Motor neuron (in vitro differentiated cells): Measurements from ENCODE around the gene MIF. TPM values are rescaled to one million over a fixed set of nuclear protein-coding genes. Genes with fewer than 3 reads are reported as not detected.
"Not testable (repeated sequence)": the region's sequence is repeated elsewhere in the genome, so short reads cannot be mapped to it uniquely, and the experiment has no call there.

Source experiments
- ATAC-seq, 8 experiments: fragments of 200-7000 bp; cut with Tn5 transposase; replicated peaks in 6 of 8; 2 replicates each; pipeline ENCODE4 v1.8.0; 2021; ENCODE audit warnings: mild to moderate bottlenecking in 8 of 8, moderate library complexity in 8 of 8
- H3K27ac ChIP-seq, 2 donors: fragments of 250-450 bp; sonication (Bioruptor Pico); 2 replicates each; pipeline ENCODE4 v1.9.0; 2021; ENCODE audit warnings: antibody characterized with exemption in 2 of 2, mild to moderate bottlenecking in 2 of 2, moderate library complexity in 1 of 2
- H3K4me1 ChIP-seq, 2 donors: fragments of 250-450 bp; sonication (Bioruptor Pico); replicated peaks in 1 of 2; 2 replicates each; pipeline ENCODE4 v1.6.1; 2021; ENCODE audit warnings: antibody characterized with exemption in 2 of 2, mild to moderate bottlenecking in 2 of 2, moderate library complexity in 1 of 2
- H3K4me3 ChIP-seq, 5 donors: fragments of 250-450 bp; sonication (Bioruptor Pico); 2 replicates each; pipeline ENCODE4 v1.9.0; 2021; ENCODE audit warnings: antibody characterized with exemption in 5 of 5, mild to moderate bottlenecking in 5 of 5, moderate library complexity in 4 of 5
- WGBS, 10 experiments: fragments of 450-650 bp; shearing (Covaris generic); methylation state at CpG; one replicate each; pipeline ENCODE4 v1.0.0; 2022; 5-methylcytosine and 5-hydroxymethylcytosine counted together
- in situ Hi-C, 9 experiments: fragments of 400-800 bp; cut with MboI; loops; one replicate each; pipeline ENCODE4 v1.15.0; 2021; ENCODE audit warnings: low sequenced_read_pairs in 9 of 9, low pct_unique_long_range_greater_than_20kb in 2 of 9; ENCODE audit not compliant: unreplicated experiment in 9 of 9
- total RNA-seq, 8 experiments: library from RNA; unstranded; fragments of 300-600 nt; gene quantifications; 2 replicates each; pipeline versions ENCODE4 v1.2.3 to v1.2.4, GENCODE V29; 2022

Gene MIF
- total RNA-seq, 8 experiments from 2014 or later = 658 to 944 (median 839) TPM

DNA sequence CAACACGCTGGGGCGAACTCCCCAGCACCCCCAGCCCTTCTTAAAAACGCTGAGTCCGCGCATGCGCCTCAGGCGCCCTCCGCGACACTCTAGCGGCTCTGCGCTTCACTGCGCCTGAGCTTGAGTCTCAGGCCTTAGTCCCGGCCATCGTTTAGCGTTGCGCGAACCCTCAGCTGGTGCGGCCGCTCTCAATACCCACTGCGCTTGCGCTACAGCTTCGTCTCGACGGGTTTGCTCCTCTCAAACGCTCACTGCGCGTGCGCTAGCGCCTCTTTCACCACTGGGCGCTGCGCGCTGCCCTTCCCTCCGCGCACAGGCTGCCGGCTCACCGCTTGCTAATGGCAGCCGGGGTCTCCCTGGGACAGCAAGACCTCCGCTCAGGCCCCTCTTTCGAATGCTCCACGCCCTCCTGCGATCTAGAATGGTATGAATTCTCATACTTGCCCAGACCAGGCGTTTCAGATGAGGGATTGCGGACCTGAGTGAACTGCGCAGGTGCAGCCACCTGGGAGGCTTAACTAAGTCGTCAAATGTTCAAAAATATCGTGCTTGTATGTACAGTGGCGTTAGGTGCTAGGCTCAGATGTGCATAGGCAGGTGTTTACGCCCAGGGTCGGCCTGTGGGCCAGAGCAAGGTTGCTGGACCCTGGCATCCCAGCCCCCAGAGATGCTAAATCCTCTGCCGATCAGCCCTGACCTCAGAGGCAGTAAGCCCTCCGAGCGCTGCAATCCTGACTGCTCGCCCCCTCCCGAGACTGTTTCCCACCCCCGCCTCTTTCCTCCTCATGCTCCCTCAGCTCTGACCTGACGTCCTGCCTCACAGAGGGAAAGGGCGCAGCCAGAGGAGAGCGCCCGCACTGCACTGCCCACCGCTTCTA, 36.3 kb upstream of the MIF start, which contains the start of gene SLC2A11:
Gene SLC2A11 (plus strand): TSS at position 270 of the 878 bp plus-strand sequence. CDS start 125 bp downstream, at position 395.
- peak within 1 kb of the TSS; percentile 93 to 96 for H3K27ac ChIP-seq
- 0 to 7% (median 0%) methylated on average over 1 to 18 of the region's 60 CpGs; no CpG with 5 or more reads in 5 of the 10 experiments for WGBS, 10 experiments
- peak within 1 kb of the TSS; percentile 44 to 69 (median 57) for H3K4me3 ChIP-seq
- in situ Hi-C loops = no loop called here
- H3K4me1 ChIP-seq = peaks cover 15 to 16% of the 10 kb centered on the region in 2 donors
- ATAC-seq = peak; percentile 83 to 94 (median 86)

DNA sequence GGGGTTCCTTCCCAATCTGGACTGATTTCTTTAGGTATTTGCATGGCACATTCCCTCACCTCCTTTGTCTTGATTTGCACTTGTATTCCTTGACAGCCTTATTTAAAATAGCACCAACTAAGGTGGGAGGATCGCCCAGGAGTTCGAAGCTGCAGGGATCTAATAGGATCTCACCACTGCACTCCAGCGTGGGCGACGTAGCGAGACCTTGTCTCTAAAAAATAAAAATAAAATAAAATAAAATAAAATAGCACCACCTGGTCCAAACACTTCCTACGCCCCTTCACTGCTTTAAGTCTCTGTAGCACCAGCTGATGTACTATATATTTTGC, 35.7 kb upstream of the MIF start:
- Histone ChIP-seq H3K27ac (peak overlapping the region; percentile 93 to 96), H3K4me3 (peak overlapping the region; percentile 44 to 69 (median 57)), H3K4me1 (peaks cover 13 to 16% of the 10 kb centered on the region in 2 donors)
- 20 to 100% (median 60%) methylated on average over 1 to 7 of the region's 7 CpGs; no CpG with 5 or more reads in 1 of the 10 experiments for WGBS, 10 experiments
- in situ Hi-C loops = no loop called here
- peak in 1 of 8 experiments; percentile 0 for ATAC-seq

GRCh38 chr22:23859201-23859600, 35.0 kb upstream of the MIF start:
- Histone ChIP-seq H3K27ac (peak overlapping the region; percentile 93 to 96), H3K4me3 (peak overlapping the region; percentile 44 to 69 (median 57)), H3K4me1 (peaks cover 13 to 16% of the 10 kb centered on the region in 2 donors)
- no peak for ATAC-seq
- in situ Hi-C loops = no loop called here
- 96 to 100% (median 100%) methylated on average over 1 to 4 of the region's 4 CpGs; no CpG with 5 or more reads in 6 of the 10 experiments for WGBS, 10 experiments

GRCh38 chr22:23860187-23860586, 34.0 kb upstream of the MIF start:
- H3K4me3 ChIP-seq, ATAC-seq, in situ Hi-C loops, H3K27ac ChIP-seq: not testable (repeated sequence)
- 53 to 95% (median 92%) methylated on average over 2 to 6 of the region's 8 CpGs; no CpG with 5 or more reads in 5 of the 10 experiments for WGBS, 10 experiments
- H3K4me1 ChIP-seq = peaks cover 13 to 16% of the 10 kb centered on the region in 2 donors

DNA sequence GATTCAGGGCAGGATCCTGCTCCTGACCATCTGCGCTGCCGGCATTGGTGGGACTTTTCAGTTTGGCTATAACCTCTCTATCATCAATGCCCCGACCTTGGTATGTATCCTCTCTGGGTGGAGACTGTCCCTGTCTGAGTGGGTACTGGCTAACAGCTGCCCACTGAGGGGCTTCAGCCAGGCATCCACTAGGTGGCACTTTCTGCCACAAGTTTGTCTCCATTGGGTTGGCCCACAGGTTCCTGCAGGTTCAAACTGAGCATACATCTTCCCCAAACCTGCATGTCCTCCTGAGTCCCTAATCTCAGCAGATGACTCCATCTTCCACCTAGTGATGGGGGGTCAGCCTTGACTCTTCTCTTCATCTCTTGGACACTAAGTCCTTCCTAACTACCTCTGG, 32.1 kb upstream of the MIF start:
- Histone ChIP-seq H3K4me3 (no peak overlapping the region), H3K4me1 (peaks cover 9 to 11% of the 10 kb centered on the region in 2 donors), H3K27ac (no peak overlapping the region)
- ATAC-seq = peak in 1 of 8 experiments; percentile 13
- WGBS, 10 experiments = 60 to 90% (median 70%) methylated on average over 1 to 2 of the region's 3 CpGs; no CpG with 5 or more reads in 6 of the 10 experiments
- in situ Hi-C loops = no loop called here

GRCh38 chr22:23864499-23865154, 29.6 kb upstream of the MIF start:
- H3K27ac ChIP-seq, H3K4me1 ChIP-seq, H3K4me3 ChIP-seq, in situ Hi-C loops, ATAC-seq: not testable (repeated sequence)
- WGBS, 10 experiments = 65 to 96% (median 93%) methylated on average over 2 to 10 of the region's 11 CpGs; no CpG with 5 or more reads in 1 of the 10 experiments

GRCh38 chr22:23868580-23868979, 25.6 kb upstream of the MIF start:
- Histone ChIP-seq H3K27ac (no peak overlapping the region), H3K4me1 (no peaks in the 10 kb centered on the region), H3K4me3 (no peak overlapping the region)
- 40 to 100% (median 83%) methylated on average over 1 to 2 of the region's 4 CpGs; no CpG with 5 or more reads in 5 of the 10 experiments for WGBS, 10 experiments
- no peak for ATAC-seq
- in situ Hi-C loops = no loop called here

DNA sequence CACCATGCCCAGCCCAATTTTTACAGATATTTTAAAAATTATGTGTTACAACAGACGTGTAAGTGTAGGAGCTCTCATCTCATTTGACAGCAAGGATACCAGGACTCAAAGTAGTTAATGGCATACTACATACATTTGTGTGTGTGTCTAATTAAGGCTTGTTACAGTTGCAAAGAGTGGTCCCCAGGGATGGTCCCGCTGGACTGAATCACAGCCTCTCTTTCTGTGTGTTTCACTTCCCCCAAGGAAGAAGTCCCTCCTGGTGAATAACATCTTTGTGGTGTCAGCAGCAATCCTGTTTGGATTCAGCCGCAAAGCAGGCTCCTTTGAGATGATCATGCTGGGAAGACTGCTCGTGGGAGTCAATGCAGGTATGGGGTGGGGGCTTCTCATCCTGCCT, 19.3 kb upstream of the MIF start:
- WGBS, 10 experiments = 54 to 100% (median 88%) methylated on average over 2 to 4 of the region's 4 CpGs; no CpG with 5 or more reads in 2 of the 10 experiments
- no peak overlapping the region for H3K4me3 ChIP-seq
- peaks cover 8 to 12% of the 10 kb centered on the region in 2 donors for H3K4me1 ChIP-seq
- in situ Hi-C loops = no loop called here
- ATAC-seq = no peak
- no peak overlapping the region for H3K27ac ChIP-seq

DNA sequence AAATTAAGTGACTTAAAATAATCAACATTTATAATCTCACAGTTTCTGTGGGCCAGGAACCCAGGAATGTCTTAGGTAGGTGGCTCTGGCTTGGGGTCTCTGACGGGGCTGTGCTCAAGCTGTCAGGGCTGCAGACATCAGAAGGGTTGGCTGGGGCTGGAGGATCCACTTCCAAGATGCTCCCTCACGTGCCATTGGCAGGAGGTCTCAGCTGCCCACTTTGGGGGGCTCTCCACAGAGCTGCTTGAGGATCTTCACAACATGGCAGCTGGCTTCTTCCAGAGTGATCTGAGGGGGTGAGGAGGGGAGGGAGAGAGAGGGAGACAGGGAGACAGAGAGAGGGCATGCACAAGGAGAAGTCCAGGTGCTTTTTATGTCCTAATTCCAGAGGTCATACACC, 18.4 kb upstream of the MIF start:
- H3K4me1 ChIP-seq = peaks cover 8 to 12% of the 10 kb centered on the region in 2 donors
- ATAC-seq = no peak
- no peak overlapping the region for H3K27ac ChIP-seq
- WGBS, 10 experiments = 0 to 100% (median 85%) methylated on average over 1 to 2 of the region's 2 CpGs; no CpG with 5 or more reads in 6 of the 10 experiments
- H3K4me3 ChIP-seq = no peak overlapping the region
- in situ Hi-C loops = no loop called here

DNA sequence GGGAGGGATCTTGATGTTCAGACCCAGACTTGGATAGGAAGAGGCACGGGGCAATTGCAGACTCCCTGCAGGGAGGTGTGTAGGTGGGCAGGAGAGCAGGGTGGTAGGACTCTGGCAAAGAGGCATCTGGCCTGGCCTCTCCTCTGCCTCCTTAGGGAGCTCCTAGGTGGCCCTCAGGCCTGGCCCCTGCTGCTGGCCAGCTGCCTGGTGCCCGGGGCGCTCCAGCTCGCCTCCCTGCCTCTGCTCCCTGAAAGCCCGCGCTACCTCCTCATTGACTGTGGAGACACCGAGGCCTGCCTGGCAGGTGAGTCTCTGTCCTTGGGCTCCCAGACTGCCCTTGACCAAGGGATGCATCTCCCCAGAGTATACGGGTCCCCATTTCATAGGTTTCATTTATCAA, 16.6 kb upstream of the MIF start:
- in situ Hi-C loops = no loop called here
- peak in 1 of 8 experiments; percentile 11 for ATAC-seq
- H3K4me3 ChIP-seq = no peak overlapping the region
- peak overlapping the region in 1 of 2 donors; percentile 78 for H3K27ac ChIP-seq
- H3K4me1 ChIP-seq = peaks cover 8 to 12% of the 10 kb centered on the region in 2 donors
- 85 to 100% (median 93%) methylated on average over 1 to 6 of the region's 8 CpGs; no CpG with 5 or more reads in 6 of the 10 experiments for WGBS, 10 experiments

DNA sequence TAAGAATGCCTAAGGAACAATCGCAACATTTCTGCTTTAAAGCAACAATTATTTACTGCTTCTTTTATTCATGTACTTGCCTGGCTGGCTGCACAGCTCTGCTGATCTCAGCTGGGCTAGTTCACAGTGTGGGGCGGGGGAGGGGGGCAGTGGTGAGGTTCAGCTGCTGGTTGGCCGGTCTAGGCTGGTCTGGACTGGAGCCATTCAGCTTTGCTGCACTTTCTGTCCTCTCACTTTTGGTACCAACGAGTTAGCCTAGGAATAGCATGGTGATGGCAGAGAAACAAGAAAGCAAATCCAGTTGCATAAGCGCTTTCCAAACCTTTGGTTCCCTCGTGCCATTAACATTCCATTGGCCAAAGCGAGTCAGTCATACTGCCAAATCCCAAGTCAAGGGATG, 16.0 kb upstream of the MIF start:
- in situ Hi-C loops = no loop called here
- Histone ChIP-seq H3K4me3 (no peak overlapping the region), H3K4me1 (peaks cover 8 to 12% of the 10 kb centered on the region in 2 donors), H3K27ac (peak overlapping the region in 1 of 2 donors; percentile 78)
- 55 to 94% (median 80%) methylated on average over 1 to 4 of the region's 7 CpGs; no CpG with 5 or more reads in 3 of the 10 experiments for WGBS, 10 experiments
- ATAC-seq = peak in 5 of 8 experiments; percentile 58 to 78 (median 67)

DNA sequence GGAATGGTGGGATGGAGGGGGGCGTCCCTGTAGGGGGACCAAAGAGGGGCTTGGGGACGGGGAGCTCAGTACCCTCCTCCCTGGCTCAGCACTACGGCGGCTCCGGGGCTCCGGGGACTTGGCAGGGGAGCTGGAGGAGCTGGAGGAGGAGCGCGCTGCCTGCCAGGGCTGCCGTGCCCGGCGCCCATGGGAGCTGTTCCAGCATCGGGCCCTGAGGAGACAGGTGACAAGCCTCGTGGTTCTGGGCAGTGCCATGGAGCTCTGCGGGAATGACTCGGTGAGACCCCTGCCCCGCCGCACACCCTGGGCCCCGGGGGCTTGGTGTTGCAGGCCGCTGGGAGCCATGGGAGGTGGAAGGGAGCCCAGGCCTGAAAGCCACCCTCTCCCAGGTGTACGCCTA, 11.8 kb upstream of the MIF start:
- H3K4me1 ChIP-seq = peaks cover 8 to 12% of the 10 kb centered on the region in 2 donors
- H3K27ac ChIP-seq = no peak overlapping the region
- H3K4me3 ChIP-seq = no peak overlapping the region
- ATAC-seq = no peak
- 60% methylated on average over 1 of the region's 20 CpGs; no CpG with 5 or more reads in 9 of the 10 experiments for WGBS, 10 experiments
- in situ Hi-C loops = no loop called here

GRCh38 chr22:23883658-23884057, 10.5 kb upstream of the MIF start:
- ATAC-seq = peak in 3 of 8 experiments; percentile 8 to 14 (median 14)
- 100% methylated on average over 1 to 5 of the region's 9 CpGs; no CpG with 5 or more reads in 7 of the 10 experiments for WGBS, 10 experiments
- in situ Hi-C loops = no loop called here
- peaks cover 0 to under 1% of the 10 kb centered on the region in 2 donors for H3K4me1 ChIP-seq
- H3K4me3 ChIP-seq = no peak overlapping the region
- no peak overlapping the region for H3K27ac ChIP-seq
